ENCODE data around the gene KCTD5.
"Not testable (repeated sequence)": the region's sequence is repeated elsewhere in the genome, so short reads cannot be mapped to it uniquely, and the experiment has no call there.

- TF ChIP-seq NFRKB (IDR thresholded peaks at IDR 0.05; ENCODE audit: low read depth); SRSF3 (IDR thresholded peaks at IDR 0.05; ENCODE audit: insufficient read depth, low read length); CEBPZ (IDR thresholded peaks at IDR 0.05; ENCODE audit: borderline replicate concordance, low read depth, low read length); NR2F6 (CRISPR knock-in tag; IDR thresholded peaks at IDR 0.05); TAF1 (IDR thresholded peaks at IDR 0.05; ENCODE audit: control insufficient read depth, extremely low read depth, insufficient read depth, low read length, severe bottlenecking); ADNP (tag; IDR thresholded peaks at IDR 0.05); HCFC1 (IDR thresholded peaks at IDR 0.05; ENCODE audit: low read depth, low read length); CTCF (IDR thresholded peaks at IDR 0.05 in 2 of 3, conservative IDR thresholded peaks at IDR 0.05 in 1 of 3; ENCODE audit: insufficient read depth in 2 of 3, low read depth in 1 of 3, low read length in 3 of 3); PREB (CRISPR knock-in tag; IDR thresholded peaks at IDR 0.05); GATA2 (CRISPR knock-in tag; IDR thresholded peaks at IDR 0.05); ZKSCAN8 (CRISPR knock-in tag; IDR thresholded peaks at IDR 0.05): not testable (repeated sequence)
Observed at GRCh38 chr16:2683041-2683440, 718 bp downstream of the KCTD5 start.
